Activated CD8-positive, alpha-beta memory T cell treated with anti-CD3 and anti-CD28 coated beads, Interleukin-2, amount 50 U/mL, for 4 hours (primary cell): Measurements from ENCODE around the gene FGD3.
"Not testable (repeated sequence)": the region's sequence is repeated elsewhere in the genome, so short reads cannot be mapped to it uniquely, and the experiment has no call there.

Experiments used
- DNase-seq: peaks from one replicate; pipeline ENCODE4 v3.0.0-alpha.2; 2020

FGD3 gene, protein sequence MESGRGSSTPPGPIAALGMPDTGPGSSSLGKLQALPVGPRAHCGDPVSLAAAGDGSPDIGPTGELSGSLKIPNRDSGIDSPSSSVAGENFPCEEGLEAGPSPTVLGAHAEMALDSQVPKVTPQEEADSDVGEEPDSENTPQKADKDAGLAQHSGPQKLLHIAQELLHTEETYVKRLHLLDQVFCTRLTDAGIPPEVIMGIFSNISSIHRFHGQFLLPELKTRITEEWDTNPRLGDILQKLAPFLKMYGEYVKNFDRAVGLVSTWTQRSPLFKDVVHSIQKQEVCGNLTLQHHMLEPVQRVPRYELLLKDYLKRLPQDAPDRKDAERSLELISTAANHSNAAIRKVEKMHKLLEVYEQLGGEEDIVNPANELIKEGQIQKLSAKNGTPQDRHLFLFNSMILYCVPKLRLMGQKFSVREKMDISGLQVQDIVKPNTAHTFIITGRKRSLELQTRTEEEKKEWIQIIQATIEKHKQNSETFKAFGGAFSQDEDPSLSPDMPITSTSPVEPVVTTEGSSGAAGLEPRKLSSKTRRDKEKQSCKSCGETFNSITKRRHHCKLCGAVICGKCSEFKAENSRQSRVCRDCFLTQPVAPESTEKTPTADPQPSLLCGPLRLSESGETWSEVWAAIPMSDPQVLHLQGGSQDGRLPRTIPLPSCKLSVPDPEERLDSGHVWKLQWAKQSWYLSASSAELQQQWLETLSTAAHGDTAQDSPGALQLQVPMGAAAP

DNA sequence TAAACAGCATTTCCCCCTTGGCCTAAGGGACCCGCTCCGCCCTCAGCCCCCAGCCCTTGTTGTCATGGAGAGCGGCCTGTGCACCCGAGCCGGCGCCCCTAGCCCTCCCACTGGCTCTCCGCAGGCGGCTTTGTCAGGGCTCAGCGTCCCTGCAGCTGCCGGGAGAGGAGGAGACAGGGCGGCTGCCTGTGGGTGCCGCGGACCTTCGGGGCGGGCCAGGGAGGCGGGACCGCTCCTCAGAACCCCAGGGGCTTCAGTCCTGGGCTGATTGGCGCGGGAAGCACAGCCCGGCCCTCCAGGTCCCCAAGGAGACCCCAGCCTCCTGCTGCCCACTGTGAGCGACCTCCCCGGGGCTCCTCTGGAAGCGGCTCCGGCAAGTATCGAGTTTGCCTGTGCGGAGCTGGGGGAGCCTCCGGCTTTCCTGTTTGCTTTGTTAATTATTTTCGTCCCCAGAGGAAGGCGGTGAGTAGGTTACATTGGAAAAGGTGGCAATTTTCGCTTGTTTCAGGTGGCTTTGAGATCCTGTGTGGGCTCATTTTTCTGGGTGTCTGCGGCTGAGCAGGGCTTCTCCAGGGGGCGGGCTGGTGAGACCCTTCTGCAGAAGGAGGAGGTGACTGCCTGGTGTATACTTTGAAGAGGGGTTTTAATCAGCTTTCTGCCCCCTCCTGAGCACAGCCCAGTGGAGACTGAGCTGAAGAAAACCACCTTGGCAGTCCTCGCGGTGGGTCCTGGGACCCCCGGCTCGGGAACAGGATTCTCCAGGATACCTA lies at the start of gene FGD3:
TSS of gene FGD3 (plus strand) at position 256 of the 770 bp plus-strand sequence. CDS start 28,734 bp downstream, outside the sequence.
- peak; percentile 40 for DNase-seq

DNA sequence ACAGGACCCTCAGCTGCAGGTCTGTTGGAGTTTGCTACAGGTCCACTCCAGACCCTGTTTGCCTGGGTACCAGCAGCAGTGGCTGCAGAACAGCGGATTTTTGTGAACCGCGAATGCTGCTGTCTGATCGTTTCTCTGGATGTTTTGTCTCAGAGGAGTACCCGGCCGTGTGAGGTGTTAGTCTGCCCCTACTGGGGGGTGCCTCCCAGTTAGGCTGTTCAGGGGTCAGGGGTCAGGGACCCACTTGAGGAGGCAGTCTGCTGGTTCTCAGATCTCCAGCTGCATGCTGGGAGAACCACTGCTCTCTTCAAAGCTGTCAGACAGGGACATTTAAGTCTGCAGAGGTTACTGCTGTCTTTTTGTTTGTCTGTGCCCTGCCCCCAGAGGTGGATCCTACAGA lies 42.2 kb upstream of the FGD3 start:
- DNase-seq: not testable (repeated sequence)

DNA sequence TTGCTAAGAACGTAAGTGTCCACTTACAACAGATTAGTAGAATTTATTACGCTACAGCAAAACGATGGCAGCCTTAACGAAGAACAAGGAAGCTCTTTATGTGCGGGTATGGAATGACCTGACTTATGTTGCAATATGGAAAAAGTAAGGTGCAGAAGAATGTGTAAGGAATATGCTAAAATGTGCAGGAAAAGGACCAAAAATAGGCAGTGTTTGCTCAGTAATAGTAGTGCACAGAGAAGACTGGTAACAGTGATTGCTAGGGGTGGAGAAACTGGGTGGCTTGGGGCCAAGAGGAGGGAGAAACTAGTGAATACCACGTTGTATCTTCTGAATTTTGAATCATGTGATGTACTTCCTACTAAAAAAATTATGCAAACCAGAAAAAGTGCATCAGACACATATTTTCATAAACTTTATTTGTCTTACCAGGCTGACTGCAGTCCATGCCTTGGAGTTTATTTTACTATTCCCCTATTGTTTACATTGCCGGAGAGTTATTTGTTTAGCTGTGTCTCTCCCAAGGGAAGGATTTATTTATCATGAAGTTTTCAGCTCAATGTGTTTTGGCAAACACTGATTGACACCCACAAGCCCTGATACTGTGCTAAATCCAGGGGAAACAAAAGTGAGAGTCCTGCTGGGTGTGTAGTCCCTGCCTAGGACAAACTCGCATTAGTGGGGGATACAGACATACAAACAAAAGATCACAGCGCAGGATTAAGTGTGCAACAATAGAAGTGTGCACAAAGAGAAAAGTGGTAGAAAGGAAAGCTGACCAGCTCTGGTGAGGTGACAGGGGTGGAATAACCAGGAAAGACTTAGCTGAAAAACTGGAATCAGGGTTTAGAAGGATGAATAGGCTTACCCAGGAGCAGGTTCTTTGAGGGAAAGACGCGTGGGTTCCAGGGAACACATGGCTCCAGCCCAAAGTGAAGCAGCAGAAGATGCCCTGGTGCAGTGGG lies 35.5 kb upstream of the FGD3 start:
- DNase-seq: no peak

DNA sequence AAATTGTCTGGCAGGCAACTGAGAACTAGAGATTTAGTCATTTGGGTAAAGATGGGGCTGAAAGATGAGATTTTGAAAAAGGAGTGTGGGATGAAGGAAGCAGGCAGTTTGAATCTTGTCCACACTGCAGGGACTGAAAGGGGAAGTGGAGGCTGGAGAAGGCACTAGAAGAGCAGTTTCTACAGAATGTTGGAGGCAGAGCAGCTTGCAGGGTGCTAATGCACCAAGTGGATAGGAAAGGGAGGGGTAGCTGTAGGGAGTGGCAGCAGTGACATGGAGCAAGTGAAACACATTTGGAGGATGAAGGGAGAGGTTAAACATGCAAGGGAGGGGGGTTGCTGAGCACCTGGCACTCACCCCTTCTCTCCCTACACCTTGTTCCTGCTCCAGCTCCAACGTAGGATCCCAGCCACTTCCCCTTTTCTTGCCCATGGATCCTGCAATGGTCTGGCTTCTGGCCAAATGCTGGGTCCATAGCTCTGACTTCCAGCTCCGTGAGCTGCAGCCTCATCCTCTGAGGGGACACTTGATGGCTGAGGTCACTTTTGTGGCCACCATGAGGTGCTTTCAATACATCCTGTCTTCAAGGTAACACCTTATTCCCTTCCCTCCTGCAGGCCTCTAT lies 30.0 kb upstream of the FGD3 start:
- no peak for DNase-seq

DNA sequence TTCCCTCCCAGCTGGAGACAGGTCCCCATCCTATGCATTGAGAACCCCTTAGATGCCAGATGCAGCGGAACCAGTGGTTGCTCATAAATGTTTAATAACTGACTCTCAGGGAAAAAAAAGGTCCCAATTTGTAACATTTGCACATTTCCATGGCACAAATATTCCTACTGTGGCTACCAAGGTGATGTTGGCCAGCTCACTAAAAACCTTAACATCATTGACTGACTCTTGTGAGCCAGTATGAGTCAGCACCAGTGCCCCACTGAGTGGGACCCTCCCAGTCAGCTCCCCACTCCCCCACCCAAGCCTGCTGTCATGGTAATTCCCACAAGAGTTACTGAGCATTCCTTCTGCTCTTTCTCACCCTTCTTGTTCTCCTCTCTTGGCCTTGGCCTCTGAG lies 26.9 kb upstream of the FGD3 start:
- DNase-seq: no peak

DNA sequence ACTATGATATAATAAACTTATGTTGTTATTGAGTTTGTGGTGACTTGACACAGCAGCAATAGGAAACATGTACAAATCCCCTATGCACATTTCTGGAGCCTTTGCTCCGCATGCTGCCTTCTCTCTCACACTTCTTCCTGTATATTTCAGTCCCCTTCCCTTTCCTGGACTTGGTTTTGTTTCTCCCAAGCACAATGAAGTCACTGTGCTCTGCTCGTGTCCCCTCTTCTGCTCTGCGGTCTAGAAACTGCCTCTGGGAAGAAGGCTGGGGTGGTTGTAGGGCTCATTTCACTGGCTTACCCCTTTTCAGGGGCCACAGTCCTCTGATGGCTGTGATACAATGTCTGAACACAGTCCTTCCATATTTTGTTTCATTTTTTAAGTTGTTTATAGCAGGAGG lies 15.7 kb upstream of the FGD3 start:
- no peak for DNase-seq

DNA sequence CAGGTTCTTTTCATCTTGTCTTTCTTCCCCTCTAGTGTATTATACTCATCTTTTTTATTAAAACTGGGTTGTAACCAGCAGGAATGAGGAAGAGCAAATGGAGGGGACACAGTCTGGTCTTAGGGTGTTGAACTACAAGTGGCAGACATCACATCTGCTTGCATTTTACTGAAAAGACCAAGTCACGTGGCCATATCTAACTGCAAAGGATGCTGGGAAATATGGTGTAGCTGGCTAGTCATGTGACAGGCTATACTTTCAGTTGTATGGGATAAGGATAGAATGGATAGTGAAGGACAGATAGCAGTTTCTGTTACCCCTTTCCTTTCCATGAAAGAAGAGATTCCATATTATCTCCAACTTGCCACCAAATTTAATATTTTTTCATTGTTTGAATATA lies 13.0 kb upstream of the FGD3 start:
- DNase-seq: no peak

DNA sequence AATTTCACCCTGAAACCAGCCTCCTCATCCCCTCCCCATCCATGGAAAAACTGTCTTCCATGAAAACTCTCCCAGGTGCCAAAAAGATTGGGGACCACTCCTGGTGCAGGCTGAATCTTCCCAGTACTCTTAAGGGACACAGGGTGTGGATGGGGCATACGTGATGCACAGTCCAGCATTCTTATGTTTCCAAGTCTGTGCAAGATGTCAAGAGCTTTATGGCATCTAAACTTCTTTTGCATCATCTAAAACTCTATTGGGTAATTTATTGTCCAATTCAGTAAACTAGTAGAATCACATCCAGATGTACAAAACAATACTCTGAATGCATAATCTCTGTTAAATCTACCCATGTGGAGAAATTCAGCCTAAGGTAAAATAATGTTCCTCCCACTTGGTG lies 9.3 kb upstream of the FGD3 start:
- DNase-seq: no peak

DNA sequence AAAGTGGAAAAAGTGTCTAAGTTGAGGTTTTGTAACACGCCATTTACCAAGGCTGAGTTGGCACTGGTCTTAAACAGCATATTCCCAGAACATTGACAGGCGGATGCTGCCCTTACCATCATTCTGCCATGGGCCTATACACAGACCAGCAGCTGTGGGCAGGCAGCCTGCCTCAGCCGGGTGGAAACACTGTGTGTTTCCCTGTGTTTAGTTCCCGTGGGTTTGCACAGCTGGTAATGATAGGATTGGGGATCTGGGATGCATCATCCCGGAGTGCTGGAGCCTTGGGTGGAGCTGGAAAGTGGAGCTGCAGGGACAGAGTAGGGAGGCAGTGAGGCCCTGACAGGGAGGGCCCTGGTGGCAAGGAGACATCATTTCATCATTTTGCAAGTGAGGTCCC lies 5.5 kb upstream of the FGD3 start:
- no peak for DNase-seq

DNA sequence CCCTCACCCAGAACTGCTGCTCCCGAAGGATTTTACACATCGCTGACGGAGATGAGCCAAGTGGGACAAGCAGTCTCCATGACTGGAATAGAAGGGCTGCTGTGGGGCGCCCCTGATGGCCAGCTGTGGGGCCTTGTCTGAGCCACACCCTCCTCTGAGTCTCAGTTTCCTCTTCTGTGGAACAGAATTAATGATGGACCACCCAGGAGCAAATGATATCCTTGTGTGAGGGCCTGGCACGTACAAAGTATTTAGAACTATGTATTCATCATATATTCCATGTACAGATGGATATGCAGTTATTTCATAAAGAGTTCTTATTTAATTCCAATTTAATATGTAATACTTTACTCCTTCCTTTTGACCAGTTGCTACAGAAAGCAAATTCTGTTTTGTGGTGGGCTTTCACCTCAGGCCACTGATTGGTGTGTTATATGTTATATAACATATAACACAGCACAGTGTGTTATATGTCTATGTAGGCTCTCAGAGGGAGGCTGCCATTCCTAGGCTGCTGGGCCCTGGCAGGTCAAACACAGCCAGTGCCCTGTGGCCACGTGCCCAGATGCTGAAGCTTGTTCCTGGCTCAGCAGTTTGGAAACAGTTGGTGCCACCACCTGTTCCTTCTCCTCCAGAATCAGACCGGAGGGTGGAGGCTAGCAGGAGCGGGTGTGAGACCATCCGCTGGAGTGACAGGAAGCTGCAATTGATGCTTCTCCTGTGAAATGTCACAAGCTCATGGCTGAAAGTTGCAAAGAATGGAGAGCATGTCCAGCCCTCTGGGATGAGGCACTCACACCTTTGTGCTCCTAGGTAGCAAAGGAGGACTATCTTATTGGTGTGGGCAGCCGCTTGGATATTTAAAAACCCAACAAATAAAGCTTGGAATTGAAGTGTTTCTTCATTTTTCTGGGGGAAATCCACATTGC lies 4.4 kb upstream of the FGD3 start:
- no peak for DNase-seq

DNA sequence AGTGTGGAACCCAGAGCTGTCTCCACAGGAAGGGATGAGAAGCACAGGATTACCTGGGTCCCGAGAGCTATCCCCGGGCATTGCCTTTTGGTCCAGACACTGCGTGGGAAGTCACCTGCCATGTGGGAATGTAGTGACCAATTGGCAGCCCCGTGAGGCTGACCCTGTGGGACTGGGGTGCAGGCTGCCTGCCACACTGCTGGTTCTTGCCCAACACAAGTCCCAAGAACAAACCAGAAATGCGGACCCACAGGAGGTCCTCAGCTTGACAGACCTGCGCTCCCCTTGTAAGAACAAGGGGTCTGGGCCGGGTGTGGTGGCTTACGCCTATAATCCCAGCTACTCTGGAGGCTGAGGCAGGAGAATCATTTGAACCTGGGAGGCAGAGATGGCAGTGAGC lies 2.4 kb upstream of the FGD3 start:
- DNase-seq: no peak

DNA sequence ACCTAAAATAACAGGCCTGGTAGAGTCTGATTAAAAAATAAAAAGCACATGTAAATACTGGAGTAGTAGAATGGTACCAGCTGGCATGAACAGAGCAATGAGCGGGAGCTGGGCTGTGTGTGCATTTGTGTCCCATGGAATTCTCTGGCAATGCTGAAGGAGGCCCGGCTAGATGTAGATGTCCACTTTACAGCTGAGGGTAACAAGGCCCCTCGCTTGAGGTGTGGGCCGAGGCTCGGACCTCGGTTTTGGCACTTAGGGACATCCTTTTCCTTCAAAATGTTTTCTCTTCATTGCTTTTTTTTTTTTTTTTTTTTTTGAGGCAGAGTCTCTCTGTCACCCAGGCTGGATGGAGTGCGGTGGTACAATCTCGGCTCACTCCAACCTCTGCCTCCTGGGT lies 1.5 kb upstream of the FGD3 start:
- no peak for DNase-seq

DNA sequence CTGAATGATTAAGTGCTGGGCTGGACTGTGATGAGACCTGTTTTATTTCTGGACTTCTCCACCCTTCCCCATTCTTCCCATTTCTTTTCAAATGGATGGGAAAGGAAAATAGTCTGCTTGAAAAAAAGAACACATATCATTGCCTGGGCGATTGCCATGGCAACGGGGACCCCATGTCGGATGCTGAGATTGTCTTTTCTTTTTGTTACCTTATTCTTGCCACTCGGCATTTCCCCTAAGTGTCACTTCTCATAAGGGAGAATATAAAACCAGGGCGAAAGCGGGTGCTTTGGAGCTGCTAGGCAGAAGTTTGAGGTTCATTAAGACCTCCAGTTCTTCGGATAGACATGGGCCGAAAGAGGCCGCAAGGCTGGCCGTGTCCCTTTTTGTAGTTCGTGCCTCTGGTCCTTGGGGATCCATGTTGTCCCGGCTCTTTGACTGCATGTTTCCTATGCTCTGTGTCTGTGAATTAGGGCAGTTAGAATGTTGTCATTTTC lies 763 bp downstream of the FGD3 start:
- DNase-seq: no peak

DNA sequence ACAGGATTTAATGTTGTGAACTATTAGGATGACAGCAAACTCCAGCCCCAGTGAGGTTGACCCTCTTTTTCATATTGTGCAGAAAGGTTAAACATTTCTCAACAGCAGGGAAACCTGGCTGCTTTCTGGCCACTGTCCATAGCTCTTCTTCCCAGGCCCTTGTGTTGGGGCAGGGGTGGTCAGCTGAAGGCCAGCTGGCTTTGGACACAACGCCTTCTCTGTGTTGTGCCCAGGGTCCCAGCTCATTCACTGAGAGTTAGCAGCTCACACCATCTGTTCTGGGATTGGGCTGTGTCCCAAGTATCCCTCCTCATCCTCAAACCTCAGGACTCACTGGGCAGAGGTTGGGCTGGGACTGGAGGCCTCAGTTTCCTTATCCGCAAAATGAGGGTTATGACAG lies 1.3 kb downstream of the FGD3 start:
- DNase-seq: no peak

DNA sequence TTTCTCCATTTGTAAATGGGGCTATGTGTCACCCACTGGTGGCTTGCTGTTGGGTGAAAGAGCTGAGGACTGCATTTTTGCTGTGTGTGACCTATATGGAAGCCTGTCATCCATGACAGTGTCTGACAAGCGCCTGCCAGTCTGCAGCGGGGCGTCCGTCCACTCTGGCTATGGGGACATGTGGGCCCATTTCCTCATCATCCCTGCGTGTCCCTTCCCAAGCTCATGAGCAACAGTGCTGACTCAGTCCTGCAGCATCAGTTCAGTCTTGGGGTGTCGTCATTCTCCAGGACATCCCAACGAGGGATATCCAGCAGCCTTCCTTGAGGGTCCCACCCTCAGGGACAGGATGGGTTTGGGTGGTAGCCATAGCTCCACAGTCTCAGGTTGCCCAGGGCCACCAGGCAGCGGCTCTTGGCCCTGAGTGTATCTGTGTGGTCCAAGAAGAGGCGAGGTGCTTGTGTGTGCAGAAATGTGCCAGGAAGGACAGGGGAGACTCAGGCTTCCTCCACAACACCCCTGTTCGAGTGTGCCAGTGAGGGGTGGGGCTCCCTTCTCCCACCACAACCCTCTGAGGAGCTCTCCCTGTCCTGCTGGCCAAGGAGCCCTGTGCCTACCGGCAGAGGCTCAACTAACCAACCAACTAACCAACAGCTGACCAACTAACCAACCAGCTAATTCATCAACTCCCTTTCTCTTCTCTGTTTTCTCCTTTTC lies 2.1 kb downstream of the FGD3 start:
- no peak for DNase-seq

DNA sequence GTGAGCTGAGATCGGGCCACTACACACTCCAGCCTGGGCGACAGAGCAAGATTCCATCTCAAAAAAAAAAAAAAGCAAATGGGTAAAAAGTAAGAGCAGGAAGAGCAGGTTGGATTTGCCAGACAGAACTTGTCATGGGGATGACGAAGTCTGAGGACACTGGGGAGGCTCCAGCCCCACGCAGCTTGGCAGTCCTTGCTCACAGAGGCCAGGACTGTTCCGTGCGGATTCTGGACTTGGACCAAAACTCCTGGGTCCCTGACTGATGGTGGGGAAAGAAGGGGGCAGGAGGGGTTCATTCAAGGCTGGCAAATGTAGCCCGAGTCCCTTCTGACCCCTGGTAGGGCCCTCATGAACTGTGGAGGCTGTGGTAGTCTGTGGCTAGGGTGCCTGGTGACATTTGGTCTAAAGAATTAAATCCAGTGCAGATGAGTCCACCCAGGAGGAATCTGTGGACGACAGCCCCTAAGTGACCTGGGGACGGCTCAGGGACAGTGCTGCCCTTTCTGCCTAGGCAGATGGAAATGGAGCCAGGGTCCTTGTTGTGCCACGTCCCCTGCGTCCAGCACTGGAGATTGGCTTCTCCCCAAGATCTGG lies 3.1 kb downstream of the FGD3 start:
- DNase-seq: no peak

DNA sequence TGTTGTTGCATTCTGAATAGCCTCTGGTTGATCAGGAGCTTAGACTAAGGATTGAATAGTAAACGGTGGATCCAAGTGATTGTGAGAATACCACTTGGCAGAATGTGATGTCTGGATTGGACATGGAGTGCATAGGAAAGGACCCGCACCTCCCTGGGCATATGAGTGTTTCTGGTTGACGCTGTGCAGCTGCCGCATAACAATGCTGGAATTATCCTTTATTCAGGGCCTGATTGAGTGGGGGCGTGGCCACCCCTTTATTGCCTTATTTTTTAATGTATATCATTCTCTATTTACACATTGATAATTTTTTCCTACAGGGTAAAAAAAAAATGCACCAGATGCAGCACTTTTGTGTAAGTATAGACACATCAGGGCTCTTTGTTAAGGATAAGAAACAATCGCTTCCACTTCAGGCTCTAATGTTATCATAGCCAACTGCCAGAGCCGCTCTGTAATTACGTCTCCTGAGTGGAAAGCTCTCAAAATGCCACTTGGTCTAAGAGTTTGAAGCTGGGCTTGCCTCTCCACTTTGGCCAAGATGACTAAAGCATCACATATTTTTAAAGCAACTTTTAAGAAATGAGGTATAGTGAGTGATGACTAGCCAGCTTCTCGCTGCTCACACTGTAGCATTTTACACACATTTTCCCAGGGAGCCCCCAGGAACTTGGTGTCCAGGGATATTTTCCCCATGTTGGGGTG lies 5.7 kb downstream of the FGD3 start:
- no peak for DNase-seq

DNA sequence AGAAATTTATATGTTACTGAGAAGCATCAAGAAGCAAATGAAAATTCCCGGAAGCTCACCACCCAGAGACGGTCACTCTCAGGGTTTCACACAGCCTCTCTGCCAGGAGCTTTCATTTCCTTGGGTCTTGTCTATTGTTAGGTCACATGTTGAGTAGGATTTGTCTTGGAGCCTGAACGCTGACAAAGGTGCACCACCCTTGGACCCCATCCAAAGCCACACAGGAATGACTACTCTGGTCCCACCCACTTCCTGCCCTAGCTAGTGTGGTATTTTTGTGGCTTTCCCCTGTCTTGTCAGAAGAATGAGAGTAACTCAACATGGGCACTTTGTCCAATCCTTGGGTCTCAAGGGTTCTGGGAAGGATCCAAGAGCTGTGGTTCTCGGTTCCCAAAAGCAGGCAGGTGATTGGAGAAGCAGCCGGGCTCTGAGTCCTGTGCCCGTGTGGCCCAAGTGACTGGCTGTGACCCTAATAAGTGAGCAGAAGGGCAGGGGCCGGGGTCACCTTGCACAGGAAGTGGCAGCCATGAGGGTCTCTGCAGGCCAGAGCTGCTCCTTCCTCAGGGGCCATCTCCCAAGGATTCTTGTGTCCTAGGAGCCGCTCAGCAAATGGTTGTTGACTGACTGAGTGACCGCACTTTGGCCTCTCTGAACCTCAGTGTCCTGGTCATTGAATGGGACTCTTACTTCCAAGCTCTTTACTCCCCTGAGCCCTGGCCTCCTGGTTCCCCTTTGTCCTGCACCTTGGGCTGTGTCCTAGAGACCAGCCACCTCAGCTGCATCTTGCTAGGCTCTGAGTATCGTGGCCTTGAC lies 6.9 kb downstream of the FGD3 start:
- peak; percentile 77 for DNase-seq
